Breast epithelium (tissue), 3 donors: ENCODE measurements around the gene CRTAC1.

Experiments
- CTCF ChIP-seq, 3 donors: fragments of 450-650 bp; IDR thresholded peaks; one replicate each; pipeline ENCODE4 v1.5.1; 2016 to 2017; ENCODE audit warnings: antibody characterized with exemption in 3 of 3, mild to moderate bottlenecking in 3 of 3, moderate library complexity in 3 of 3
- POLR2A ChIP-seq: fragments of 450-650 bp; IDR thresholded peaks from one replicate; pipeline ENCODE4 v1.6.1; 2016; ENCODE audit warnings: antibody characterized with exemption, mild to moderate bottlenecking, moderate library complexity

- TF ChIP-seq CTCF (IDR thresholded peaks at IDR 0.05) (no peak), POLR2A (no peak)
These were observed 154.0 kb downstream of the CRTAC1 start for GRCh38 chr10:97876402-97876801.
